ENCODE results near the gene SLC30A7. TPM values are rescaled to one million over a fixed set of nuclear protein-coding genes. Genes with fewer than 3 reads are reported as not detected.
A peak's percentile ranks its signal among the peaks of the same experiment; 100 is the strongest.
"Not testable (repeated sequence)": the region's sequence is repeated elsewhere in the genome, so short reads cannot be mapped to it uniquely, and the experiment has no call there.

Gene SLC30A7
- total RNA-seq, 2 donors from 2014 or later, result 8.1 to 9.0 TPM

GRCh38 chr1:100924991-100925390 is 29.1 kb downstream of the SLC30A7 start:
- Histone ChIP-seq H3K36me3 (peaks cover 19% of the 10 kb centered on the region), H3K27ac (no peak overlapping the region), H3K9me3 (no peaks in the 10 kb centered on the region), H3K4me3 (no peak overlapping the region), H3K4me1 (no peaks in the 10 kb centered on the region), H3K27me3 (no peaks in the 10 kb centered on the region)
- no peak for TF ChIP-seq CTCF (IDR thresholded peaks at IDR 0.05)
- no peak for DNase-seq (ENCODE audit: low spot score)

- Histone ChIP-seq H3K4me3 (no peak overlapping the region), H3K4me1 (no peaks in the 10 kb centered on the region), H3K9me3 (no peaks in the 10 kb centered on the region), H3K27me3 (no peaks in the 10 kb centered on the region), H3K27ac (no peak overlapping the region), H3K36me3 (peaks cover 19% of the 10 kb centered on the region)
- TF ChIP-seq CTCF (IDR thresholded peaks at IDR 0.05), result no peak
- no peak for DNase-seq (ENCODE audit: low spot score)
These were observed 30.4 kb downstream of the SLC30A7 start for GRCh38 chr1:100926240-100926639.

- no peaks in the 10 kb centered on the region for H3K27me3 ChIP-seq
- H3K4me1 ChIP-seq, result no peaks in the 10 kb centered on the region
- H3K4me3 ChIP-seq, result no peak overlapping the region
- peaks cover 19% of the 10 kb centered on the region for H3K36me3 ChIP-seq
- DNase-seq (ENCODE audit: low spot score), result no peak
- H3K27ac ChIP-seq, result no peak overlapping the region
- no peak for TF ChIP-seq CTCF (IDR thresholded peaks at IDR 0.05)
- no peaks in the 10 kb centered on the region for H3K9me3 ChIP-seq
These were observed 31.4 kb downstream of the SLC30A7 start for GRCh38 chr1:100927276-100927675.

- DNase-seq (ENCODE audit: low spot score), result no peak
- Histone ChIP-seq H3K9me3 (no peaks in the 10 kb centered on the region), H3K27ac (no peak overlapping the region), H3K27me3 (no peaks in the 10 kb centered on the region), H3K36me3 (peaks cover 19% of the 10 kb centered on the region), H3K4me3 (no peak overlapping the region), H3K4me1 (no peaks in the 10 kb centered on the region)
- TF ChIP-seq CTCF (IDR thresholded peaks at IDR 0.05), result peak in 1 of 2 donors; percentile 12
These were observed 32.2 kb downstream of the SLC30A7 start for GRCh38 chr1:100928128-100928527.

- Histone ChIP-seq H3K9me3 (no peaks in the 10 kb centered on the region), H3K27ac (no peak overlapping the region), H3K27me3 (no peaks in the 10 kb centered on the region), H3K36me3 (peaks cover 9% of the 10 kb centered on the region), H3K4me1 (no peaks in the 10 kb centered on the region), H3K4me3 (no peak overlapping the region)
- DNase-seq (ENCODE audit: low spot score), result no peak
- TF ChIP-seq CTCF (IDR thresholded peaks at IDR 0.05), result no peak
These were observed 34.6 kb downstream of the SLC30A7 start for GRCh38 chr1:100930494-100930893.

- no peak for DNase-seq (ENCODE audit: low spot score)
- Histone ChIP-seq H3K27ac (no peak overlapping the region), H3K9me3 (no peaks in the 10 kb centered on the region), H3K27me3 (no peaks in the 10 kb centered on the region), H3K4me3 (no peak overlapping the region), H3K4me1 (no peaks in the 10 kb centered on the region), H3K36me3 (no peaks in the 10 kb centered on the region)
- no peak for TF ChIP-seq CTCF (IDR thresholded peaks at IDR 0.05)
These were observed 35.8 kb downstream of the SLC30A7 start for GRCh38 chr1:100931716-100932115.

GRCh38 chr1:100933555-100933954 is 37.7 kb downstream of the SLC30A7 start:
- not testable (repeated sequence) for H3K27ac ChIP-seq; H3K27me3 ChIP-seq; H3K4me3 ChIP-seq; H3K36me3 ChIP-seq; H3K4me1 ChIP-seq; H3K9me3 ChIP-seq; DNase-seq (ENCODE audit: low spot score)
